ENCODE measurements around the gene PELI1.

The PELI1 gene

DNA sequence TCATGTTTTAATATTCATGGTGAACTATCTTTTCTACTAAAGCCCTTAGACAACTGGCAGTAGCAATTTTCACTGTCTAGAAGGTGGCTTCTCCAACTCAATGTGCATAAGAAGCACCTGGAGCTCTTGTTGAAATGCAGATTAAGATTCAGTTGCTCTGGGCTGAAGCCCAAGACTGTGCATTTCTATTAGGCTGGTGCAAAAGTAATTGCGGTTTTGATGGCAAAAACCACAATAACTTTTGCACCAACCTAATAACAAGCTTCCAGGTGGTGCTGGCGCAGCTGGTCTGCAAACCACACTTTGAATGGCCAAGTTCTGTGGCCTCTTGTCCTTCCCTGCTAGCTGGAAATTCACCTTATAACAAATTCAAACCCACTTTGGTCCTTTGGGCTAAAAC lies 98.3 kb downstream of the PELI1 start:
- H4K20me1 ChIP-seq: no peaks in the 10 kb centered on the region
- H3K4me1 ChIP-seq: peaks cover 7% of the 10 kb centered on the region
- no peak for TF ChIP-seq Cebpa-rat (IDR thresholded peaks at IDR 0.05)
- no peaks in the 10 kb centered on the region for H3K27me3 ChIP-seq
- no peak overlapping the region for H3K27ac ChIP-seq
- H3K4me2 ChIP-seq: no peak overlapping the region
- no peaks in the 10 kb centered on the region for H3K36me3 ChIP-seq
- H3K4me3 ChIP-seq: no peak overlapping the region
- no peak overlapping the region for H3K9ac ChIP-seq
- H3K9me3 ChIP-seq: no peaks in the 10 kb centered on the region
